ENCODE measurements around the gene CTRB2. TPM values are rescaled to one million over a fixed set of nuclear protein-coding genes. Genes with fewer than 3 reads are reported as not detected.
"Not testable (repeated sequence)": the region's sequence is repeated elsewhere in the genome, so short reads cannot be mapped to it uniquely, and the experiment has no call there.

CTRB2 gene
- polyA plus RNA-seq, 4 donors = 0.09 to 0.18 TPM; not detected in 2

DNA sequence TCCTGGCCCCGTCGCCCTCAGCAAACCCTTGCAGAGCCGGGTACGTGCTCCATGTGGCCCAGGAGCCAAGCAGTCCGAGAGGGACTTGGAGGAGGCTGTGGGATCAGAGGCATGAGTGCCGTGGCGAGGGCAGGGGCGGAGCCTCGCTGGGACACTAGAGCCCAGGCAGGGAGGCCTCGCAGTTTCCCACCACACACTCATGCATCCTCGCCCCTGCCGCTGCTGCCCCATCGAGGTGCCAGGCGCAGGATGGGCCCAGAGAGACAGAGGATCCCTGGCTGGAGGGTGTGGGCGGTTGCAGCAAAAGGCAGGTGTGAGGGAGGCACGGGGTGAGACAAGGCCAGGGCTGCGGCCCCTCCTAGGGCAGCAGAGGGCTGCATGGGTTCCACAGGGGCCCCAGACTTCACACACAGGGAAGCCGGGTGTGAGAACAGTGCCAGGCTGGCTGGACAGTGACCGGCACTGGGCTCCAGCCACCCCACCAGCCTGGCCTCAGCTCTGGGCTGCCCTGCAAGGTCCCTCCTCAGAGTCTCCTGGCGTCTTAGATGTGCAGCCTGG, 36.8 kb upstream of the CTRB2 start:
- DNase-seq (ENCODE audit: low read depth in 4 of 4, low spot score in 2 of 4) = no peak

DNA sequence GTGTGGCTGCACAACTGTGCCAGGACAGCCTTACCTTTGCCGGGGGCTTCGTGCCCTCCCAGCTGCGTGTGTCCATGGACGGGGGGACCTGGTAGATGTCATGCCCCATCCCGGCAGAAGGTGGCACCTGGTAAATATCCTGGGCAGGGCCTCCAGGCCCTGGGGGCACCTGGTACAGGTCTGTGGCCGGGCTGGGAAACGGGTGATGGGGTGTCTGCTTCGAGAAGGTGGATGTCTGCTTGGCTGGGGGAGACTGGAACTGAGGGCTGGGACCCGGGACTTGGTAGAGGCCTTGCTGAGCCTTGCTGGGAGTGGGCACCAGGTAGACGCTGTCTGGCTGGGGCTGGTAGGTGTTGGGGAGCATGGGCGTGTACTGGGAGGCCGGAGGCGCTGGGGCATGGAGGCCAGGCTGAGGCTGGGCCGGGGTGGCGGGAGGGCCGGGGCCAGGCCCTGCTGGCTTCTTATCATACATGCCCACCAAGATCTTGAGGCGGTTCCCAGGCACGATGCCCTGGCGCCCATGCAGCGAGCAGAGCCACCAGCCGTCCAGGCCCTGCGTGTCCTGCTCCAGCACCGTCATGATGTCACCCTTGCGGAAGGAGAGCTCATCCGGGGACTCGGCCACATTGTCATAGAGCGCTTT, 35.6 kb upstream of the CTRB2 start:
- DNase-seq (ENCODE audit: low read depth in 4 of 4, low spot score in 2 of 4) = not testable (repeated sequence)

DNA sequence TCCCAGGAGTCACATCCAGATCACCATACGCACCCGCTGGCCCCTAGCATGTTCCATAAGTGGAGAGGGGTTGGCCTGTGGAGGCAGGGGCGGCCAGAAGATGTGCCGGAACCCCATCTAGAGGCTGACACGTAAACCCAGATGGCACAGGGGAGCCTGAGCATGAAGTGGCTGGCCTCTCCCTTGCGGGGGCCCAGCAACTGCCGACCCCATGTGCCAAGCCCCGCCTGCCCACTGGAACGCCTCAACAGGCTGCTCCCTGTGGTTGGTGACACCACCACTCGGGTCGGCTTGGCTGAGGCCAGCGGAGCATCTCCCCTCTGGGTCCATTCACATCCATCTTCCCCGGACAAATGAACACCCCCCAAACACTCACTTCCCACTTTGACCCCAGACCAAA, 35.0 kb upstream of the CTRB2 start:
- no peak for DNase-seq (ENCODE audit: low read depth in 4 of 4, low spot score in 2 of 4)

DNA sequence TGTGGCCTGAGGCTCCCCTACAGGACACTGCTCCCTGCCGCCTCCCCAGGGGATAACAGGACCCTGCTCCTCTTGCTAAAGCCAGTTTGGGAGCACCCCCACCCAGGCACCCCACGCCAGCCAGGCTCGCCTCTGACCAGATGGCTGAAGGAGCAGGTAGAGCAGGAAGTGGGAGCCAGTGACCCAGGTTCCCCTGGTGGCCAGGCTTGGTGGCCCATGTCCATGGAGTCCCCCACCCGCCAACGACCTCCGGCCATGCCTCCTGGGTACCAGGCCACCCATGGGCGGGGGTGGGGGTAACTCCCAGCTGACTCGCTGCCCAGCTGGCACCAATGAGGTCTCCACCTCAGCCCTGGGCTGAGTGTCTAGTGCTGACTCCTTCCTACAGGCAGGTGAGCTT, 34.5 kb upstream of the CTRB2 start:
- no peak for DNase-seq (ENCODE audit: low read depth in 4 of 4, low spot score in 2 of 4)

DNA sequence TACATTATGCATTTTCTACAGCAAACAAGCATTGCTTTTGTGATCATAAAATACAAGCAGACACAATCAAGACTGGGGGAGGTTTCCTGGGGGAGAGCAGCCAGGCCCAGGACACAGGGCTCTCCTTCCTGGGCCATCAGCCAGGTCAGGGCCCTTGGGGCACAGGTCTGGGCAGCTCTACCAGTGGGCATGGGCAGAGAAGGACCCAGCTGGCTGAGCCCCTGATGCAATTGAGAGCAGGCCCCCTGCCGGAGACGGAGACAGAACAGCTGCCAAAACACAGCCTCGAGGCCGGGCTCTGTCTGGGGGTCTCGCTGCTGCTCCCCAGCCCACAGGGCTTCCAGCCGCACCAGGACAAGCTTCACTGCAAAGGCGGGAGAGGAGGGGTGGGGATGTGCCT, 33.7 kb upstream of the CTRB2 start:
- not testable (repeated sequence) for DNase-seq (ENCODE audit: low read depth in 4 of 4, low spot score in 2 of 4)

DNA sequence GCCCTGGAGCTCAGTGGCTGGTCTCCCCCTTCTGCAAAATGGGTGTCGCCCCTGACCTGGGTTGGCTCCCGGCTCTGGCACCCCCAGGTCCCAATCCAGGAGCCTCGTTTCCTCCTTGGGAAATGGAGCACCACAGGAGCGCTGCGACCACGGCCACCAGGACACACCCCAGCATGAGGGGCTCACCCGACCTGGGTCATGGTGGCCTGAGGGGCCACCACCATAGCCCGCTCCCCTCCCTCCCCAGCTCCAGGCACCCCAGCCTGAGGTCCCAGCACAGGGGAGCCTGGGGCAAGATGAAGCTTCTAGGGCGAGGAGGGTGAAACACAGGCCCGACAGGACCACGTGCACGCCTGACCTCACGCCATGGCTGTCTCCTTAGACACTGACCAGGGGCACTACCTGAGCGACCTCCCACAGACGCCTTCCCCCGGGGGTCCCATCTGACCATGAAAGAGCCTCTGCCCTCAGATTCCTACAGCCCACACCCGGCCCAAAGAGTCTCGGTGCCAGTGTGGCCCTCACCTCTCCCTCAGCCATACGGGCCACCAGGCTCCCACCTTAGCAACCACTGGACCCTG, 32.7 kb upstream of the CTRB2 start:
- no peak for DNase-seq (ENCODE audit: low read depth in 4 of 4, low spot score in 2 of 4)

DNA sequence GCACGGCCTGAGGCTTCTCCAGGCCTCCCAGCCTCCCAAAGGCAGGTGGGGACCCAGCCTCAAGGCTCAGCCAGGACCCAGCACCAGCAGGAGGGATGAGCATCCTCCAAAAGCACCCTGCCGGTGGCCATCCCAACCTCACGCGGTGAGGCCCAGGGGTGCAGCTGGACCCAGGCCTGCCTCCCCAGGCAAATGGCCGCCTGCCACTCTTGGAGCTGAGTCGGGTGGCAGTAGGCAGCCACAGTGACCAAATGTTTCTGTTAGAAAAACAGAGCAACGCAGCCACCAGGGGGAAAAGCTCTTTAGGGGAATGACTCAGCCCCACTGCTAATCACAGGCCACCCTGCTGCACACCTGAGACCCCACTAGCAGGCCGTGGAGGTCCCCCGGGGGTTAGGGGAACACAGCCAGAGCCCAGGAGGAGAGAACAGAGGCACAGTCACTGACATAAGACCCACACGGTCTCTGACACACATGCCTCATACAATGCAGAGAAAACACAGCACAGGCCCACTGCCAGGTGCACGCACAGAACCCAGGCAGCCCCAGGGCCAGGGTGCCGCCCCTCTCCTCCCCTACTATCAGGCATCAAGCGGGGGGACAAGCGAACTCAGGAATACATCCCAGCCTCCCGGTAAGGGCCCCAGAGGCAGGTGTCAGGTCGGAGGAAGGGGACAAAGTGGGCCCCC, 32.0 kb upstream of the CTRB2 start:
- DNase-seq (ENCODE audit: low read depth in 4 of 4, low spot score in 2 of 4) = no peak

DNA sequence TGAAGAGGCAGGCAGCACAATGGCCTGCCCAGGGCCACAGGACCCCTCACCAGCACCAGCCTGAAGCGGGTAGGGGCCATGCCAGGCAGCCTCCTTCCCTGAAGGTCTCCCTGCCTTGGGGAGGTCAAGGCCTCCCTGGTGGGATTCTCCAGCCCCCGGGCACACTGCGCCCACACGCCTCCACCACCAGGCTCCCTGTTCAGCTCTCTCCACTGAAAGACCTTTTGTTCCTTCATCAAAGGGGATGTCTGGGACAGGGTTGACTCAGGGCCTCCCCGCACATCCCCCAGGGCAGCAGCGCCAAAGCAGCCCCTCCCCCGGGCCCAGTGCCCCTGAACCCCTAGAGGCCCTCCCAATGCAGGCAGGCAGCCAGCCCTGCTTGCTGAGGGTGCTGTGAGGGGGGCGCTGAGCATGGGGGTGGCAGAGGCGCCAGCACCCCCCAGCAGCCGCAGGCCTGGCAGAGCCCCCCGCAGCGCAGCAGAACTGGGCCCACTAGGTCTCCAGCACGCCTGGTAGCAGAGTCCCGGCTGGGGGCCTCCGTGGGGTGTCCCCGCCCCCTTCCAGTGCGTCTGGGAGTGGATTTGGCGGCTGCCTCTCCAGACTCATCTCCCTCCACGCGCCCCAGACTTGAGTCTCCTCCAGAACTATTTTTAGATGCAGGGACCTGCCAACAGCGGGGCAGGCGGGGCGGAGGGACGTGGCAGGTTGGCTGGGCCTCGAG, 31.3 kb upstream of the CTRB2 start:
- DNase-seq (ENCODE audit: low read depth in 4 of 4, low spot score in 2 of 4) = no peak

DNA sequence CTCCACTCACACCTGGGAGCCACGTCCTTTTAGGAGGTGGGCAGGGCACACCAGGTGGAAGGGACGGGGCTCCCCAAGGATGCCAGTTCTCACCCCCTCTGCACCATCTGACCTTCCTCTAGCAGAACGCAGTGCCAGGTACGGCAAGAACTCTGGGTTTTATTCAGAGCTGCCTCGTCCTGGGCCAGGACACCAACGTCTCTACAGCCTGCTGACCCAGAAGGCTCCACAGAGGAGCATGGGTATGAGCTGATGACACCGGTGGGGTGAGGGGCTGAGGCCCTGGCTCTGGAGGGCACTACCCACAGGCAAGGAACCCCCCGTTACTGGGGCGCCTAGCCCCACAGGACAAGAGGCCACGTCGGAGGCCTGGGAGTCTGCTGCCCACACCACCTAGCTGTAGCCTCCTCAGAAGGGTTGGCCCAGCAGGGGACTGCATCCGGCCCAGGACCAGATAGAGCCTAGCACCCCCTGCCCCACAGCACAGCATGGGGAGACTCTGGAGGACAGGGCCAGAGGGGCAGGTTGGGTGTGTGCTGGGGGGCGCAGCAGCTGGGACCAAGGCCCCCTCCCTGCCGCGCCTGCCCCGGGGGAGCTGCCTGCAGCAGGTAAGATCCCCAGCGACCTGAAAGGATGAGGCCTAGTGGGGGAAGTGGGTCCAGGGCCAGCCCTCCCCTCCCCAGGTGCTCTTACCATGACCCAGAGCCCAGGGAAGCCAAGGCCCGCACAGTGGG, 30.6 kb upstream of the CTRB2 start:
- DNase-seq (ENCODE audit: low read depth in 4 of 4, low spot score in 2 of 4) = no peak

DNA sequence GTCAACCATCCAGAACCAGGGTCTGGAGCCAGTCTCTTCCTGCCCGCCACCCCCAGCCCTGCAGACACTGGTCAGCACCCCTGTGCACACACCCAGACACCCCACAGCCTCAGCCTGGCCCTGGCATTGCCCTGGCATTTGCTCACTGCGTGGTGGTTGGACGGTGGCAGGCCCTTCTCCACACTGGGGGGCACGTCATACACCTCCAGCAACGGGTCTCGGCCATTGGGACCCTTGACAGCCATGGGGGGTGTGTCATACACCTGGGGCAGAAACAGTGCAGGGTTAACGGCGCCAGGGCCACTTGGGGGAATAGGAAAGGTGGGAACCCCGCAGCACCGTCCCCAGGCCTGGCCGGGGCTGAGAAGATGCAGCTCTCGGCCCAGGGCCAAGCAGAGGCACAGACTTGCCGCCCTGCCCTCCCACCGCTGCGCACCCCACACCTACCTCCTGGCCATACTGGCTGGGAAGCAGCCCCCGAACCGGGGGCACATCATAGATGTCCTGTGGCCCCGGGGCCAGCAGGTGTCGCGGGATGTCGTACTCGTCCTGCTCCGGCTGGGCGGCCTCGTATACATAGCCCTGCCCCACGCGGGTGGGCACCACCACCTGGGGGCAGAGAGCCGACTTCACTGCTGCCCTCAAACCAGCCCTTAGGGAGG, 29.9 kb upstream of the CTRB2 start:
- DNase-seq (ENCODE audit: low read depth in 4 of 4, low spot score in 2 of 4) = no peak

DNA sequence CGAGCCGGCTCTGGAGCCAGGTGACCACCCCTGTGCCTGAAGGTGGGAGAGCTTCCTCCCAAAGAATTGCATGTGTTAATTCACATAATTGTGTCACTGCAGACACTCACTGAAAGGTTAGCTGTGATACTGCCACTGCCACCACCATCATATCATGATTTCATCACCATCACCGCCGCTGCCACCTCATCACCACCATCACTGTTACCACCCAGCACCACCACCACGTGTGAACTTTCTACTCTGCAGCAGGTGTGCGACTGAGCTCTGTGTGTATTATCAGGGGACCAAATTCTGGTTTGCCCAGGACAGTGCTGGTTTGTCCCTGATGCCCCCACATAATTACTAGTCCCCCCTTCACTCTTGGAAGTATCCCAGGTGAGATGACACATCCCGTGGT, 29.3 kb upstream of the CTRB2 start:
- no peak for DNase-seq (ENCODE audit: low read depth in 4 of 4, low spot score in 2 of 4)

DNA sequence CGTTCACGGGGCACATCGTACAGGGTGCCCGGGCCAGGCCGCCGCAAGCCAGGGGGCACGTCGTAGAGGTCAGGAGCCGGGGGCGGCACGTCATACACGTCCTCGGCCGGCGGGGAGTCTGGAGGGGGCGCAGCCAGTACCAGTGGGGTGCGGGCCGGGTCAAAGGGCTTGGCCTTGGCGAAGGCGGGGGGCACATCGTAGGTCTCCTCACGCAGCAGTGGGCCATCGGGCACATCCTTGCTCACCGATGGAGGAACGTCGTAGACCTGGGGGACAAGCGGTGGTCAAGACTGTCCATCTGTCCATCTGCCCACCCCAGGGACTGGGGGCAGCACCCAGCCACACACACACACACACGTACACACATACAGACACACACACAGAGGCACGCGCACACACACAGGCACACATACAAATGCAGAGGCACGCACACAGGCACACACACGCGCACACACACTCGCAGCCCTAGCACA, 28.8 kb upstream of the CTRB2 start:
- DNase-seq (ENCODE audit: low read depth in 4 of 4, low spot score in 2 of 4) = no peak

DNA sequence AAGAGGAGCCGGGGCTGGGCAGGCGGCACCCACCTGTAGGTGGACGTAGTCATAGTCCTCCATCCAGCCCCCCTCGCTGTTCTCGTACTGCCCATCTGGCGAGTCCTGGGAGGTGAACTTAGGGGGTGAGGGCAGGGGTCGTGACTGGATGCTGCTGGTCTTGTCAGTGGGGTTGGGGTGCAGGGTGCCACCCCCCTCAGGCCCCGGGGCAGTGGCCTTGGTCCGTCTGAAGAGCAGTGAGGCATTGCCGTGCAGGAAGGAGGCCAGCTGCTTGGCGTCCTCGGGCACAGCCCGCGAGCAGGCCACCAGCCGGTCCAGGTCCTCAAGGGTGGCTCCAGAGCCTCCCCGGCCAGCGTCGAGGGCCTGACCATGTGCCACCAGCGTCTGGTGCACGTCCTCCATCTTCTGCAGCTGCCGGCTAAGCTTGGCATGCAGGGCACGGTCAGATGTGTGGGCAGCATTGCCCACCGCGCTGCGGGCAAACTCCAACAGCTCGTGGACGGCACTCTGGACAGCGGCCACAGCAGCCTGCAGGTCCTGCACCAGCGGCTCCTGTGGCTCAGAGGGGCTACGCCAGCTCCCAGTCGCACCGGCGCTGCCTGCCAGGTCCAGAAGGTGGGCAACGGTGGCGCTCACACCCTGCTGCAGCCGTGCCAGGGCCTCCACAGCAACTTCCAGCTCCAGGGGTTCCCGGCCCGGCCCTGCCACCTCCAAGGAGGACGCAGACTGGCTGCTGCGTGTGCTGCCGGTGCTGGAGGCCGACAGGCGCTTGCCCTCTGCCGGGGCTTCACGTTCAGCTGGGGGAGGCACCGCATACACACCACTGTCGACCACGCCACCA, 28.1 kb upstream of the CTRB2 start:
- no peak for DNase-seq (ENCODE audit: low read depth in 4 of 4, low spot score in 2 of 4)

DNA sequence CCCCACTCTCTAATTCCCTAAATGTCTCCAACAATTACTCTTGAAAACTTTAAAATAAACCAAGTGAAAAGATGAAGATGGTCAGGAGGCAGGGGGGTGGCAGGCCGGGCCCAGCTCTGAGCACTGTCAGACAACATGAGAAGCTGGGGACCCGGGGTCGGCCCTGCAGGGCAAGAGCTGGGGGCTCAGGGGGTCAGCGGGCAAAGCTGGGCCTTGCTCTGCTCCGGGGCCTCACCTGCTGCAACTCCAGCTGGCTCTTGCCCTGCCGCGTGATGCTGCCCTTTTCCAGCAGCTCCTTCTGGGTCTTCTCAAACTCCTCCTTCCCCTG, 26.6 kb upstream of the CTRB2 start:
- no peak for DNase-seq (ENCODE audit: low read depth in 4 of 4, low spot score in 2 of 4)

DNA sequence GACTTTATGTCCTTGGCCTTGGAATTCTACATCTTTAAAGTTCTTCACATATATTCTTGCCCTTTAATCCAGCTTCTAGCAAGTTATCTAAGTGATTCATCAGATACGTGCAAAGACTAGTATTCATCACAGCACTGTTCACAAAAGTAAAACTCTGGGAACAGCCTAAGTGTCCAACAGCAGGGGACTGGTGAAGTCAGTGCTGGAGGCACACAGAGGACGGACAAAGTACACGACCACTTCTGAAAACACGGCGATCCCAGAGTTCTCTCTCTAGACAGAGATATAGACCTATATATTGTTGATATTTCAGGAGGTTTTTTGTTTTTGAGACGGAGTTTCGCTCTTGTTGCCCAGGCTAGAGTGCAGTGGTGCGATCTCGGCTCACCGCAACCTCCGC, 24.6 kb upstream of the CTRB2 start:
- DNase-seq (ENCODE audit: low read depth in 4 of 4, low spot score in 2 of 4) = no peak

DNA sequence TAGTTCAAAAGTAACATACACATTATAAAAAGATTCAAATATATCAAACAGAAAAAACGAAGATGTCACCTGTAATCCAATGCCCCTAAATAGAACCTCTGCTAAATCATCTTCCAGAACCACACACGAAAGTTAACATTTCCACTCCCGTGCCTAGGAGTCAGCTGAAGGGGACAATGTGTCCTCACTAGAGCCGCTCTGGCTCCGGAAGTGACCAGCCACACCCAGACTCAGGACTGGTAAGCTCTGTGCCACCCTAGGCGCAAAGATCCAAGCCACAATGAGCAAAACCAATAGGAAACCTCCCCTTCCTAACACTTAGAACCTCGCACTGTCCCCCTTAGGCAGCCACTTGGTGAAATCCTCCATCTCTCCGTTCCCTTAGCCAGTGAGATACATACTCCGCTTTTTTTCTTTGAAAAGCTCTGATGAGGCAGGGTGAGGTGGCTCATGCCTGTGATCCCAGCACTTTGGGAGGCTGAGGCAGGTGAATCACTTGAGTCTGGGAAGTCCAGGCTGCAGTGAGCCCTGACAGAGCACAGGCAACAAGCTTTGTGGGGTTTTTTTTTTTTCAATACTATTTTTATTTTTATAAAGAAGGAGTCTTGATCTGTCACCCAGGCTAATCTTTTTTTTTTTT, 23.6 kb upstream of the CTRB2 start:
- no peak for DNase-seq (ENCODE audit: low read depth in 4 of 4, low spot score in 2 of 4)

DNA sequence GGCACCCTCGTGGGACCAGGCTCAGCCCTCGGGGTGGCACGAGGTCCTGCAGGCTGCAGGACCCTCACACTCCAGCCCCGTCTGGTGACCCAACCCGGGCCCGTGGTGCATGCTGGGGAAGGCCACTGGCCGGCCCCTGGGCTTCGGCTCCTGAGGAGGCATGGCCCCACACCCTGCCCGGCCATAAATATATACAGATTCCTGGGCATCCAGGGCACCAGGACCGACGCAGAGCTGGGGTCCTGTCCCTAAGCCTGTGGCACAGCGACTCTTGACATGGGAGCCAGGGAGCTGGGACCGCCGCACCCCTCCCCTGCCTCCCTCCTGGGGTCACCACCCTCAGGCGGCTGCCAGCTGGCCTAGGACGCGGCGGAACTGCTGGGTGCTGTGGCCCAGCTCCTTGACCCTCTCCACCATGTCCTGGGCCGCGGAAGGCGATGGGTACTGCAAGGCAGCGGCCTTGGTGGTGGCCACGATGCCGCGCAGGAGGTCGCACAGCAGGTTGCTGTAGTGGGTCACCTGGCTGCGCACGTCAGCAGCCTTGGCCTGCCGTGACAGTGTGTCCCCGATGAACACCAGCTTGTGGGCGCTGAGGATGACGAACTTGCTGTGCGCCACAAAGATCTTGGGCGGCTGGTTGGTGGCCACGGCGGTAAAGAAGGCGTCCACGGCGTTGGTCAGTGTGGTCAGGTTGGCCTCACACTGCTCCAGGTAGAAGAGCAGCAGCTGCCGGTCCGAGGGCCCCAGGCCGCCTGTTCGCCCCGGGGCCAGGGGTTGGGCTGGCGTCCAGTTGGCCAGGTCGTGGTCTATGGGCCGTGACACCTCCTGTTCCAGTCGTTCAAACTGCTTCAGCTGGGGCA, 22.4 kb upstream of the CTRB2 start:
- no peak for DNase-seq (ENCODE audit: low read depth in 4 of 4, low spot score in 2 of 4)

All from left renal cortex interstitium (tissue), 4 donors.